HG03095 (cell line): ENCODE measurements around the gene ADAT1.
A peak's percentile ranks its signal among the peaks of the same experiment; 100 is the strongest.

Source experiments
- ATAC-seq: cut with Tn5 transposase; IDR thresholded peaks from one replicate; pipeline ENCODE4 v1.9.1; 2021; ENCODE audit warnings: moderate library complexity; ENCODE audit not compliant: unreplicated experiment

Gene ADAT1

GRCh38 chr16:75578212-75578611 is 44.9 kb downstream of the ADAT1 start:
- ATAC-seq: no peak

- peak; percentile 62 for ATAC-seq
Measured at GRCh38 chr16:75576384-75576811, 46.7 kb downstream of the ADAT1 start.

GRCh38 chr16:75575958-75576357 is 47.1 kb downstream of the ADAT1 start:
- no peak for ATAC-seq

- ATAC-seq: no peak
Measured at GRCh38 chr16:75573955-75574354, 49.1 kb downstream of the ADAT1 start.

GRCh38 chr16:75572864-75573542 is 50.1 kb downstream of the ADAT1 start:
- no peak for ATAC-seq

- peak; percentile 27 for ATAC-seq
Measured at GRCh38 chr16:75570396-75571065, 52.5 kb downstream of the ADAT1 start.

GRCh38 chr16:75567911-75568310 is 55.2 kb downstream of the ADAT1 start:
- ATAC-seq: no peak

GRCh38 chr16:75566758-75567255 is 56.3 kb downstream of the ADAT1 start:
- ATAC-seq: no peak

GRCh38 chr16:75566040-75566757 is 56.9 kb downstream of the ADAT1 start, which contains the start of gene GABARAPL2:
TSS of gene GABARAPL2 (plus strand) at chr16:75566379. CDS start at chr16:75566487, 108 bp downstream.
- peak; percentile 60 for ATAC-seq

- ATAC-seq: peak; percentile 7
Measured at GRCh38 chr16:75565640-75566039, 57.4 kb downstream of the ADAT1 start.

- no peak for ATAC-seq
Measured at GRCh38 chr16:75559564-75560372, 63.3 kb downstream of the ADAT1 start.

- no peak for ATAC-seq
Measured at GRCh38 chr16:75558846-75559401, 64.2 kb downstream of the ADAT1 start.

GRCh38 chr16:75556431-75556950 is 66.6 kb downstream of the ADAT1 start:
- no peak for ATAC-seq

- ATAC-seq: peak; percentile 96
Measured at GRCh38 chr16:75555707-75556430, 67.2 kb downstream of the ADAT1 start, which contains the start of gene TMEM231. TSS of gene TMEM231 (minus strand) at chr16:75556252. CDS start at chr16:75556209, 43 bp downstream.

GRCh38 chr16:75555213-75555706 is 67.8 kb downstream of the ADAT1 start:
- ATAC-seq: peak; percentile 36

- ATAC-seq: no peak
Measured at GRCh38 chr16:75552951-75553350, 70.1 kb downstream of the ADAT1 start.

- peak; percentile 57 for ATAC-seq
Measured at GRCh38 chr16:75550211-75550662, 72.8 kb downstream of the ADAT1 start.
